Germinal center (tissue), 1 donor: ENCODE data around the gene TUBB6.

ENCODE experiments used
- DNase-seq: peaks from one replicate; pipeline ENCODE4 v3.0.0; 2012; ENCODE audit warnings: mixed read lengths, low spot score

The TUBB6 gene

DNA sequence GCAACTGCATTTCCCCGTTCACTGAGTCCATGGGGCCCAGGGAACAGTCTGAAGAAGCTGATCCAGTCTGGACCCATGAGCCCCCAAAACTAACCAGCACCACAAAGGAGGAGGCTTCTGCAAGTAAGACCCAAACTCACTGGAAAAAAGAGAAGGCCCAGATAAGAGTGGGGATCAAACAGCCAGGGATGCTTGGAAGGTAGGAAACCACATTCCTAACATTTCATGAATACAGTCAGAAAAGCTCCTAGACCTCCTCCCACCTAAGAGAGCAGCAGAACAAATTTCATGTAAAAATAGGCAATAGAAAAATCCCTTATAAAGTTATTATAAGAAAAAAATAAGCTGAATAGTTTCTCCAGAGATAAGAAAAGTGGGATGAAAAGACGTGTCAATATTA is 30.3 kb downstream of the TUBB6 start:
- no peak for DNase-seq

DNA sequence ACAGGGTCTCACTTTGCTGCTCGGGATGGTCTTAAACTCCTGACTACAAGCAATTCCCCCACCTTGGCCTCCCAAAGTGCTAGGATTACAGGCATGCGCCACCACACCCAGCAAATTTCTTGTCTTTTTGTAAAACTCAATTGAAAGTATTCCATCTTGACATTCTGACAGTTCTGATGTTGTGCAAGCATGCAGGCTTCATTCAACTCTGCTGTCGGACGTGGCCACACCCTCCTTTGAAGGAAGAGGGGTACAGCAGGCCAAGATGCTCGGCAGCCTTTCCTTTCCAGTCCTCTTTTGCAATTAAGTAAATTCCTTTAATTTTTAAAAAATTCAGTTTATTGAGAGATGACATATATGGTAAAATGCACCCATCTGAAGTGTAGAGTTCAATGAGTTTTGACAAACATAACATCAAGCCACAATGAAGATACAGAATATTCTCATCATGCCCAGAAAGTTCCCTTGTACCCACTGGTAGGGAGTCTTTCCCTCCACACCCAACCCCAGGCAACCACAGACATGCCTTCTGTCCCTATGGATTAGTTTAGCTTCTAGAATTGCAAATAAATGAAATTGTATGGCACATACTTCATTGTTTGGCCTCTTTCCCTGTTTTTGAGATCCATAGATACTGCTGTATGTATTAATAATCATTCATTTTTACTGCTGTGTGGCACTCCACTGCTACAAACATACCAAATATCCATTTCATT is 33.1 kb downstream of the TUBB6 start:
- no peak for DNase-seq

DNA sequence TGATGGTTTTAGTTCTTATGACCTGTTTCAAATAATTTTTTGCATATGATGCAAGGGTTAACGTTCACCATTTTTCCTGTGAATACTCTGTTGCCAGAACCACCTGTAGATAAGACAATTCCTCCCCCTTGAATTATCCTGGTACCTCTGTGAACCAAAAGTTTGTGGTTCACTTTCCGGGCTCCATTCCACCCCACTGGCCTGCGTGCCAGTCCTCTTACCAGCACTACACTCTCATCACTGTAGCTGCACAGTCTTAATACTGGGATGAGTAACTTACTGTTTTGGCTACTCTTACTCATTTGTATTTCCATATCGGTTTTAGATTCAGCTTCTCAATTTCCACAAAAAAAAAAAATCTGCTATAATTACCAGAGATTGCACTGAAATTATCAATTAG is 34.6 kb downstream of the TUBB6 start:
- DNase-seq: no peak

DNA sequence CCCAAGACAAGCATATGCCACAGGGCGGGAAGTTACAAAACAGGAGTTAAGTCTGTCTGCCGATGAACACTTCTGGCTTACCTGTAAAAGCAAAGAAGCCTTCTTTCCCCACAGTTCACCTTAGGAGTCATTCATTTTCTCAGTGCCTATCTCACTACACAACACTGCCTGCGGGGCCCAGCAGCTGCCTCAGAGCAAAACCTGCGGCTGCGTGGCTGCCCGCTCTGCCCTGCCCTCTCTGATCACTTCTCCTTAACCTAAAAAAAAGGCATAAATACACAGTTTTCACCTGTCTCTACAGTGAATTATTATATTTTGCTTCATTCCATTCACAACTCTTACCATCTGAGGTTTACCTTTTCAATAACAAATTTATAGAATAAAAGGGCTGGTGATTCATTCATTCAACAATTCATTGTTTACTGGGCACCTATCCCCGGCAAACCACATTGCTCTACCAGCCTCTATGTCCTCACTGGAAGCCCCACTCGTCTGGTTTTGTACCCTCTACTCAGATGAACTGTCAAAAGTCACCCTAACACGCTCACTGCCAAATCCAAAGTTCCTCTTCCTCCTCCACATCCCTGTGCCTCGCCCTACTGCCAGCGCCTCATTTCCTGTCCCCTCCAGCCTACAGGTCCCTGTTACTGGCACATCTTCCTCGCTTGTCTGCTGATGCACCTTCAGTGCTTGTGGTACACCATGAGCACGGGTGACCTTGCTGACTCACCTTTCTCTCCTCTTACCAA is 37.6 kb downstream of the TUBB6 start:
- DNase-seq: no peak

DNA sequence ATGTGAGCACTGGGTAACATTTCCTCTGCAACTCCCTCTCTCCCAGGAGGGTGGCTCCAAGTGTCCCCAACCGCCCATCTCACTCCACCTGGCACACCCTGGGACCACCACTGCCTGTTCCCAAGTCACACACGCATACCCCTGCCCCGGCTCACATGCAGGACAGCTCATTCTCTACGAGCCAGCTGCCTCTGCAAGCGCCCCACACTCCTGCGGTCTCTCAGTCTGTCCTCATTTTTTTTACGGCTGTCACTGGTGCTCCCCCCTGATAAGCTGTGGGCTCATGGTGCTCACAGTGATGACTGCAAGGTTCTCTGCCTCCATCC is 38.2 kb downstream of the TUBB6 start:
- DNase-seq: no peak

DNA sequence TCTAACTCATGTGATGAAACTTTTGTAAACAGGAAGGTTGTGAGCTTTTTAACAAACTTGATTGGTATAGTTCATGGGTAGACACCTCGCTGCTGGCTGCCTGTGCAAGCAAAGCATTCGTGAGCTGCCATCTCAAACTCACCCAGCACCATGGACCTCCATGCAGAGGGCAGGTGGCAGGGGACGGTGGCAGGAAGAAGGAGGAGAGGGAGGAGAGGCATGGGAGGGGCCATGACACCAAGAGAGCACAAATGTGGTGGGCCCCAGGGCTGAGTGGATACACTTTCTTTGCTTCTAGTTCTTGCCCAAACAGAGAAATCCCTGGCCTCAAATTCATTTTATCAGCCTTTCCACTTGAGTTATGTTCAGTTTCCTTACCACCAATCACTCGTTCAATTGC is 39.9 kb downstream of the TUBB6 start:
- no peak for DNase-seq

DNA sequence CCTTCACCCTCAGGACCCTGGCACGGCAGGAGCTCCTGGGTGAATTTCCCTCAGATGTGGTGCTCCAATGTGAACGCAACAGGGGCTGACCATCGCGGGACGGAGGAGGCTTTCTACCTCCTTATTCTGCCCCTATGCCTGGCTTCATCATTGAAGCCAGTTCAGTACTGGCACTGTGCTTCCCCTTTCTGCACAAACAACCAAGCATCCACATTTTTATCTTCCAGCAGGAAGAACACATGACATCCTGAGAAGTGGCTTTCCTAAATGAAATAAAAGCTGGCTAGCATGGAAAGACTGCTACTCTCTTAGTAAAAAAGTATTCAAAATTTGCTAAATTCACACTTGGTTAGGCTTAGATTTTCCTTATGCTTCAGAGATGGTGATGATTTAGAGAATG is 44.1 kb downstream of the TUBB6 start:
- DNase-seq: no peak

DNA sequence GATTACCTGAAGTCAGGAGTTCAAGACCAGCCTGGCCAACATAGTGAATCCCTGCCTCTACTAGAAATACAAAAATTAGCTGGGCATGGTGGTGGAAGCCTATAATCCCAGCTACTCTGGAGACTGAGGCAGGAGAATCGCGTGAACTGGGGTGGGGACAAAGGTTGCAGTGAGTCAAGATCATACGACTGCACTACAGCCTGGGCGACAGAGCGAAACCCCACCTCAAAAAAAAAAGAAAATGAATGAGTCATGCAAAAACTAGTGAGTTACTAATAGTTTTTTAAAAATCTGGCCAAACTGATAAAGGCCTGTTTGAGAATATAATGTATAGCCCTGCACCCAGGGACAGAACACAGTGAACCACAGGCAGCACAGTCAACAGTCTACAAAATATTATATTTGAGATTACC is 51.5 kb downstream of the TUBB6 start:
- no peak for DNase-seq

DNA sequence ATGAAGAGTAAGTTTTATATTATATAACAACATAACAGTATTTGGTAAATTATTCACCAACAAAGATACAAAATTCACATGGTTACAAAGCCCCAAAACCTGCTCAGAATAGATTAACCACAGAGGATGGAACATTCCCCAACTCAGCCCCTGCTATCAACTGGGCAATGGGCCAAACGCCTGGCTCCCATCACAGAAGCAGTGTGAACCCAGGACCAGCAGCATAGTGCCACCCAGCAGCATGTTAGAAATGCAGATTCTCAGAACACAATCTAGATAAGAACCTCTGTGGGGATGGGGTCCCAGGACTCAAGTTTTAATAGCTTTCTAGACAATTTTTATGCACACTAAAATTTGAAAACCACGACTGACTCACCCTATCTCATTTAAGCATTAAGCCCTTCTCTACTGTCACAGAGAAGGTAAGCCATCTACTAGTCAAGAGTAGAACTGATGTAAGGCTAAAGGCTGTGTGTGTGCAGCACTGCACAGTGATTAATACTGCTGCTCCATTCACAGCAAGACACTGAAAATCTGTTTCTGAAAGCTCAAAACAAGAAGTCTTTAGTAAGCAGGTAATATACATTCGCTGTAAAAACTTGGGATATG is 53.8 kb downstream of the TUBB6 start:
- no peak for DNase-seq

DNA sequence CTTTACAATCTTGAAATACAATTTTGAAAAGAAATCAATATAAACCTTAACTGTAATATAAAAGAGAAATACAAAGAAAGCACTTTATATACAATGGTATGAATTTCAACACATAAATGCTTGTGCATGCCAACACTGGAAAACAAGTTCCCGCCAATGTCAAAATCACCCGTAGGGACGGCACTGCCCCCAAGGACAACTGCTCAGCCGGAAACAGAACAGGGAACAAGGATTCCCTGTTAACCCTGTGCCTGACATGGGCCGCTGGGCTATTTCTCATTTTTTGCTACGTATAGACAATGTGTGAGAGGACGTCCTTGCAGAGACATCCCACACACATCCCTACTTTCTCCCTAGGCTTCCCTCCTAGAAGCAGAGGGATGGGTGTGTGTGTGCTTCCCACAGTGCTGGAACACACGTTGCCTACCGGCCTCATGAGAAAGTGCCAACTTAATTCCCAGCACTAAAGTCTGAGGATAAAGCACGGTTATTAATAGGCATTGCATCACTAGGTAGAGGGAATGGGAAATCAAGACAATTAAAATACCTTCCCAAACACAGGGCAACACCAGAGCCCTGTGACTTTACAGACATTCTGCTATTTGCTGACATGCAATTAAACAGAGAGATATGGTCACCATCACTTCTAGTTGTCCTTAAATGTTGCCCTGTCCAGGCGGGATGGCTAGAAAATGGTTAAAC is 54.6 kb downstream of the TUBB6 start:
- no peak for DNase-seq

DNA sequence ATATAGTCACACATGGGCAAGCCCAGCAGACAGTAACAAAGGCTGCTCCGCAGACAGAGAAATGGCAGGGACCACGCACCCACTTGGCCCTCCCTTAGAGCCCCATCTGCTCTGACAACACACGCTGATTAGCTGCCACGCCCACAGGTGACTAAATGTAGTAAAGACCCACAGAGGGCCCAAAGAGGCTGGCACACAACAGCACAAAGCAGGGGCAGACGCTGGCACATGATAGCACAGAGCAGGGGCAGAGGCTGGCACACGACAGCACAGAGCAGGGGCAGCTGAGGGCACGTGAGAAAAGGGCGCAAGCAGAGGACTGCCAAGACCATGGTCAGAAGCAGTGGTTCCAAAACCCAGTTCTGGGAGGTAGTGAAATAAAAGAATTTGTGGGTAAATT is 58.3 kb downstream of the TUBB6 start:
- DNase-seq: no peak

DNA sequence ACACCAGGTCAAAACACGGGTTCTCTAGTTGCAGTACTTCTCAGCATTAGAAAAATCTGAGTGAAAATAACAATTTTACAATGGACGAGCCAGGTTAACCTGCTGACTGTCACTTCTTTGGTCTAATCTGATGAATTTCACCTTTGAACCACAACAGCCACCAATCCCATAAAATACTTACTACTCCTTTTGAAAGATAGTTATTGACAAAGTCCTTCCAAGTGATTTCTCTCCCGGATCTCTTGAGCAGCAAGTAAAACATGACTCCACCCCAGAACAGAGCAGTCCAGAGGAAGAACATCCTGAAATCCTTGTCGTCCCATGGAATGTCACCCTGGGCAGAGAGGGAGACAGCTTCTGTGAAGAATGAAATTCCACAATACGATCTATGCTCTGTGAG is 58.7 kb downstream of the TUBB6 start:
- no peak for DNase-seq

DNA sequence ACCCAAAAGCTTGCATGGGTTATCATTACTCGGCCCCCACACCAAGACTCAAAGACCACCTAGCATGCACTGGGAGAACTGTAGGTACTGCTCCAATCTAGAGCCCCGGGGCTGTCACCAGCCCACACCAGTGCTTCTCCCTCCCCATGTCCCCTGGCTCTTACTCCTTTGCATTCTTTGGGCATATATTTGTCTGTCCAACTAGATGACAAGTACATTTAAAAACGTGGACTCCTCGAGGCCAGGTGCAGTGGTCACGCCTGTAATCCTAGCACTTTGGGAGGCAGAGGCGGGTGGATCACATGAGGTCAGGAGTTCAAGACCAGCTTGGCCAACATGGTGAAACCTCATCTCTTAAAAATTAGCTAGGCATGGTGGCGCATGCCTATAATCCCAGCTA is 61.2 kb downstream of the TUBB6 start:
- no peak for DNase-seq

DNA sequence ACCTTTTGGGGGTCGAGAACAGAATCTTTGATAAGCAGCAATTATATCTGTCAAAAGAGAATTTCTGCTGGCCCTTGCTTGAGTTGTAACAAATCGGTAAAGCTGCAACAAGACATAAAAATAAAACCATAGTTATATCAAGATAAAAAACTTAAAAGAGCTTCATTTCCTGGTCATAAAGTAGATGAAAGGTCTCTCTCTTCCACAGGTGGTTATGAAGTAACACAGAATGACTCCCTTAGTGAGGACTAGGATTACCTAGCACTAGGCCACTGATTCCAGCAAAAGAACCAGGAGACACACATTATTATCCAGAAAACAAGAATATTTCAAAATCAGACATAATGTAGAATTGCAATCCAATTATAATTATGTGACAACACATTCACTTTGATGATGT is 63.5 kb downstream of the TUBB6 start:
- no peak for DNase-seq

DNA sequence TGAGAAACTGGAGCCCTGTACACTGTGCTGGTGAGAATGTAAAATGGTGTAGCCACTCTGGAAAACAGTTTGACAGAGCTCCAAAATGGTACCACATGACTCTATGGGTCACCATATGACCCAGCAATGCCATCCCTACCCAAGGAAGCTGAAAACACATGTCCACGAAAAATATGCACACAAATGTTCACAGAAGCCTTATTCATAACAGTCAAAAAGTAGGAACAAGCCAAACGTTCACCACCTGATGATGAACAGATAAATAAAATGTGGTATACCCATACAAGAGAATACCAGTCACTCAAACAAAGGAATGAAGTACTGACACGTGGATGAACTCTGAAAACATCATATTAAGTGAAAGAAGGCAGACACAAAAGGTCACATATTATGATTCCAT is 64.4 kb downstream of the TUBB6 start:
- no peak for DNase-seq

DNA sequence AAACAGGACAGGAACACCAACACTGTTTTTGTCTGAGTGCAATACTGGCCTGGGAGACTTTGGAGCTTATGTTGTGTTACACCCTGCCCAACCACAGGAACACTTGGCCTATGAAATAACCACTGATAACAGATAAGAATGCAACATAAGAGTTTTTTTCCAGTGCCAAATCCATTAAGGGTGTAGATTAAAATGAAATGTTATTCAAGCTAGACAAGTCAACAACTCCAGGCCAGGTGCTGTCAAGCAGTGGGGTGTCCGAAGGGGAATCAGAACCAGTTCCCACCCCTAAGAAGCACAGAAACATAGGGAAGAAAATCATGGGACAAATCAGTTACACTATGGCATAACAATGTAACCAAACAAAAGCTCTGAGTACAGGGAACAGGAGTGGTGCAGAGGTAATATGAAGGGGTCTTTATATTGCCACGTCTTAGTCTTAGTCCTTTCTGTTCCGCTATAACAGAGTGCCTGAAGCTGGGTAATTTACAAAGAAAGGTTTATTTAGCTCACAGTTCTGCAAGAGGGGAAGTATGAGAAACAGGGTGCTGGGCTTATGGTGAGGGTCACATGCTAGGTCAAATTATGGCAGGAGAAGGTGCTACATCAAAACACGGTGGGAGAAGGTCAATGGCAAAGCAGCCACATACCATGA is 65.2 kb downstream of the TUBB6 start:
- no peak for DNase-seq

DNA sequence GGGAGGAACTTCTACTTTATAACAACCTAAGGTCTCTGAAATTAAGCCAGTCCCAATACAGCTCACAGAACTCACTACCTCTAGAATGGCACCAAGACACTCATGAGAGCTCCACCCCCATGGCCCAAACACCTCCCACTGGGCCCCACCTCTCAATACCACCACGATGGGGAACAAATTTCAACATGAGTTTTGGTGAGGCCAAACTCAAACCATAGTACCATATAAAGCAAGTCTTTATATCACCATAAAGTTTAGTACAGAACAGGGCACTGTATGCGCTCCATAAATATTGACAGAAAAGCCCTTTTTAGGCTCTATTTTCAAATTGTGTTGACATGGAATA is 65.7 kb downstream of the TUBB6 start:
- no peak for DNase-seq

DNA sequence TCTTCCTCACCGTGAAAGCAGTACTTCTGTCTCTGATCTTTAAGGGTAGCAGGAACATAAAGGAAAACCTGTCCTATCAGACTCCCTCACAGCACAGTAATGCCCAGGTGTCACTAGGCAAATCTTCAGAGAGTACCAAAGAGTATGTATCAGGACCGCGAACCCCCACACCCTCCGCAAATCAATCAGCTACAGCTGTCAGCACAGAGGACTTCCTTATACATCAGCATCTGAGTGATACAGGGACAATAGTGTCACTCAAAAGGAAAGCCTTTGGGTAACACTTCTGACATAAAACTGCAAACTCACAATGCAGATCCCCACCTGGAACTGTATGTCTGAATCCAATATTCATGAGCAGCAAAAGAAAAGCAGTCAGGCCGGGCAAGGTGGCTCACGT is 66.4 kb downstream of the TUBB6 start:
- DNase-seq: no peak
